HG02852 (cell line): ENCODE data around the gene LCE1B.

Source experiments
- ATAC-seq: cut with Tn5 transposase; IDR thresholded peaks from one replicate; pipeline ENCODE4 v1.9.1; 2021; ENCODE audit warnings: mild to moderate bottlenecking, moderate library complexity; ENCODE audit not compliant: unreplicated experiment

Gene LCE1B

GRCh38 chr1:152860129-152860528 is 48.4 kb downstream of the LCE1B start:
- no peak for ATAC-seq

DNA sequence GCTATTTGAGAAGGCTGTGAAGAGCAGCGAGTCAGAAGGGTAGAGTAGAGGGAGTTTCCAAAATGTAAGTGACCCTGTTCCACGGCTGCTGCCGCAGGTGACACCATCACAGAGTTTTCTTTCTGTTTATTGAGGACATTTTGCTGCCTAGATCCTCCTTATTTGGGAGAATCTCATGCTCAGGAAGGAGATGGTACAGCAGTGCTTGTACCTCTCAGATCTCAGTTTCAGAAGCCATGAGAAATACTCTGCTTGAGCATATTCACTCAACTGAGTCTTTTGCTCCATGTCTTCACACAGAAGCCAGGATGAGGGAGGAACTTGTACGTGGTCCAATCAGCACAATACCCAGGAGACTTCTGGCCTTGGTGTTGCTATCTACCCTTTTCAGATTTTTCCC is 49.6 kb downstream of the LCE1B start:
- ATAC-seq = no peak
